GM12892 (cell line): ENCODE measurements around the gene ANHX.

Experiments used
- POLR2A ChIP-seq: IDR thresholded peaks from 2 replicates; pipeline ENCODE4 v1.6.1; 2011; ENCODE audit warnings: low read depth, low read length, control low read depth
- POLR2AphosphoS5 ChIP-seq: IDR thresholded peaks from 2 replicates; pipeline ENCODE4 v1.6.1; 2011; ENCODE audit warnings: low read depth, low read length, control low read depth

GRCh38 chr12:133181238-133181959, 54.3 kb downstream of the ANHX start, which contains the start of gene ZNF268:
- peak; percentile 80 for TF ChIP-seq POLR2AphosphoS5
- TF ChIP-seq POLR2A = peak; percentile 74; the same call in 1 of the 2 replicates
